ENCODE results near the gene PABPC3.

GRCh38 chr13:25084096-25084495 lies 11.8 kb upstream of the PABPC3 start:
- TF ChIP-seq CTCF (conservative IDR thresholded peaks at IDR 0.05 in 1 of 2, IDR thresholded peaks at IDR 0.05 in 1 of 2; ENCODE audit: extremely low read depth in 1 of 2, insufficient read depth in 1 of 2, low read depth in 1 of 2, low read length in 2 of 2) = no peak
- no peak for TF ChIP-seq EZH2 (IDR thresholded peaks at IDR 0.05; ENCODE audit: borderline replicate concordance, low read length)
